WTC11 (cell line): ENCODE data around the gene GOLGB1. TPM values are rescaled to one million over a fixed set of nuclear protein-coding genes. Genes with fewer than 3 reads are reported as not detected.

Experiments used
- ATAC-seq: fragments of 200-7000 bp; cut with Tn5 transposase; 2 replicates; pipeline ENCODE4 v1.10.0; 2021; ENCODE audit warnings: mild to moderate bottlenecking, moderate library complexity
- CTCF ChIA-PET: fragments of 300-600 bp; sonication (Branson Sonifier 250); formaldehyde crosslinking; loops from one replicate; lab custom pipeline; 2021; ENCODE audit warnings: antibody characterized with exemption; lab: Charles Lee
- POLR2A ChIA-PET: fragments of 350-600 bp; sonication (Branson Sonifier 250); formaldehyde crosslinking; loops from one replicate; lab custom pipeline; 2021; ENCODE audit warnings: antibody characterized with exemption; lab: Charles Lee
- DNase-seq: peaks from one replicate; pipeline ENCODE4 v3.0.0; 2021; ENCODE audit warnings: low spot score
- H3K27ac Mint-ChIP-seq: 2 replicates; pipeline ENCODE4 v1.8.0; 2021; ENCODE audit warnings: mixed read lengths
- H3K27me3 Mint-ChIP-seq: 2 replicates; pipeline ENCODE4 v1.8.0; 2021; ENCODE audit warnings: low read depth, mild to moderate bottlenecking, moderate library complexity, mixed read lengths
- H3K36me3 Mint-ChIP-seq: 2 replicates; pipeline ENCODE4 v1.8.0; 2021; ENCODE audit warnings: mixed read lengths
- H3K4me1 Mint-ChIP-seq: 2 replicates; pipeline ENCODE4 v1.8.0; 2022; ENCODE audit warnings: mixed read lengths
- H3K4me3 Mint-ChIP-seq: 2 replicates; pipeline ENCODE4 v1.8.0; 2021; ENCODE audit warnings: mild to moderate bottlenecking, moderate library complexity, mixed read lengths
- H3K9me3 Mint-ChIP-seq: 2 replicates; pipeline ENCODE4 v1.8.0; 2021; ENCODE audit warnings: mixed read lengths
- ARID4B ChIP-seq: sonication (generic); formaldehyde crosslinking; IDR thresholded peaks from 2 replicates; pipeline ENCODE4 v1.8.0; 2023; ENCODE audit warnings: missing genetic modification reagents, mild to moderate bottlenecking, borderline replicate concordance
- CREB1 ChIP-seq: sonication (generic); formaldehyde crosslinking; IDR thresholded peaks from 2 replicates; pipeline ENCODE4 v1.8.0; 2023; ENCODE audit warnings: mild to moderate bottlenecking, missing genetic modification reagents
- ETV6 ChIP-seq: sonication (generic); formaldehyde crosslinking; IDR thresholded peaks from 2 replicates; pipeline ENCODE4 v1.8.1; 2022; ENCODE audit warnings: mild to moderate bottlenecking, missing genetic modification reagents
- FOXK1 ChIP-seq: sonication (generic); formaldehyde crosslinking; IDR thresholded peaks from 2 replicates; pipeline ENCODE4 v1.8.0; 2022; ENCODE audit warnings: mild to moderate bottlenecking, moderate library complexity, missing genetic modification reagents
- GABPB1 ChIP-seq: sonication (generic); formaldehyde crosslinking; IDR thresholded peaks from 2 replicates; pipeline ENCODE4 v1.8.1; 2023; ENCODE audit warnings: mild to moderate bottlenecking, missing genetic modification reagents
- GRHL2 ChIP-seq: fragments of 250-450 bp; sonication (Bioruptor Pico); IDR thresholded peaks from 2 replicates; pipeline ENCODE4 v1.8.0; 2022; ENCODE audit warnings: mild to moderate bottlenecking, moderate library complexity; ENCODE audit not compliant: insufficient replicate concordance, severe bottlenecking
- IRF2 ChIP-seq: sonication (generic); formaldehyde crosslinking; IDR thresholded peaks from 2 replicates; pipeline ENCODE4 v1.8.0; 2022; ENCODE audit warnings: low read depth, missing genetic modification reagents, borderline replicate concordance
- KAT7 ChIP-seq: sonication (generic); formaldehyde crosslinking; IDR thresholded peaks from 2 replicates; pipeline ENCODE4 v1.8.1; 2023; ENCODE audit warnings: missing genetic modification reagents, mild to moderate bottlenecking, borderline replicate concordance
- NFYB ChIP-seq: sonication (generic); formaldehyde crosslinking; conservative IDR thresholded peaks from 2 replicates; pipeline ENCODE4 v1.8.0; 2022; ENCODE audit warnings: low read depth, missing genetic modification reagents
- NR1H2 ChIP-seq: sonication (generic); formaldehyde crosslinking; IDR thresholded peaks from 2 replicates; pipeline ENCODE4 v1.9.0; 2021; ENCODE audit warnings: mild to moderate bottlenecking, moderate library complexity, missing genetic modification reagents
- TCF7 ChIP-seq: sonication (generic); formaldehyde crosslinking; IDR thresholded peaks from 2 replicates; pipeline ENCODE4 v1.8.0; 2022; ENCODE audit warnings: mild to moderate bottlenecking, low read depth, missing genetic modification reagents, moderate library complexity
- TP53 ChIP-seq: sonication (generic); formaldehyde crosslinking; IDR thresholded peaks from 2 replicates; pipeline ENCODE4 v1.8.1; 2023; ENCODE audit warnings: mild to moderate bottlenecking, missing genetic modification reagents
- ZNF121 ChIP-seq: sonication (generic); formaldehyde crosslinking; IDR thresholded peaks from 2 replicates; pipeline ENCODE4 v1.8.0; 2023; ENCODE audit warnings: missing genetic modification reagents
- ZSCAN18 ChIP-seq: fragments of 250-450 bp; sonication (Bioruptor Pico); IDR thresholded peaks from 2 replicates; pipeline ENCODE4 v2.1.2; 2022; ENCODE audit warnings: mild to moderate bottlenecking, moderate library complexity
- total RNA-seq: library from RNA; stranded (reverse); gene quantifications from 3 replicates; pipeline ENCODE4 v1.2.3, GENCODE V29; 2021
- TF ChIP-seq, protein P1 (sequence below): fragments of 200-600 bp; IDR thresholded peaks from 2 replicates; pipeline ENCODE4 v1.8.0; 2022; ENCODE audit warnings: antibody characterized with exemption
- TF ChIP-seq, protein P2 (sequence below): fragments of 250-450 bp; sonication (Bioruptor Pico); IDR thresholded peaks from 2 replicates; pipeline ENCODE4 v1.8.0; 2021; ENCODE audit warnings: mild to moderate bottlenecking

The GOLGB1 gene
- total RNA-seq, 1 experiment from 2014 or later = 33.8 TPM

DNA sequence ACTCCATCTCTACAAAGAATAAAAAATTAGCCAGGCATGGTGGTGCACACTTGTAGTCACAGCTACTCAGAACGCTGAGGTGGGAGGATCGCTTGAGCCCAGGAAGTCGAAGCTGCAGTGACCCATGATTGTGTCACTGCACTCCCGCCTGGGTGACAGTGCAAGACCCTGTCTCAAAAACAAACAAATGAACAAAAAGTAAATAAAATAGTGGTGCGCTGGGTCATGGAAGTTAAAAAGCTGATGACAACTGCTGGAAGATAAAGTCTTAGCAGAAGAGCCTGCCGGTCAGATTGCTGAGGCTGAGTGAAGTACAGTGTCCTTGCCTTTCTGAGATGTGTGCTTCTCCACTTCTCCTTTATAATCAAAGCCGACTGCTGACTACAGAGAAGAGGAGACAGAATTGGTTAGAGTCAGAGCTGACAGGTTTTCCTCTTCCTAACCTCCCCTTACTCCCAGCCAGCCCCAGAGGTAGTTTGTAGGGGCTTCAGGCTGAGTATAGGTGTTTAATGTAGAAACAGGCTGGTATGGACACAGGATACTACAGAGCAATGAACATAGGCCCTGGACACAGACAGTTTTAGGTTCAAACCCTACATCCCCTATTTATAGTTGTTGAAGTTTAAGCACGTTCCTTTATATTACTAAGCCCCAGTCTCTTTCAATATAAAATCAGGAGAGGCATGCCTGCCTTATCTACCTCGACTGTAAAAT, 106.8 kb downstream of the GOLGB1 start:
- TF ChIP-seq IRF2 (CRISPR knock-in tag) = no peak
- TF ChIP-seq ARID4B (CRISPR knock-in tag) = no peak
- TF ChIP-seq CREB1 (CRISPR knock-in tag) = no peak
- TF ChIP-seq, protein P1, sequence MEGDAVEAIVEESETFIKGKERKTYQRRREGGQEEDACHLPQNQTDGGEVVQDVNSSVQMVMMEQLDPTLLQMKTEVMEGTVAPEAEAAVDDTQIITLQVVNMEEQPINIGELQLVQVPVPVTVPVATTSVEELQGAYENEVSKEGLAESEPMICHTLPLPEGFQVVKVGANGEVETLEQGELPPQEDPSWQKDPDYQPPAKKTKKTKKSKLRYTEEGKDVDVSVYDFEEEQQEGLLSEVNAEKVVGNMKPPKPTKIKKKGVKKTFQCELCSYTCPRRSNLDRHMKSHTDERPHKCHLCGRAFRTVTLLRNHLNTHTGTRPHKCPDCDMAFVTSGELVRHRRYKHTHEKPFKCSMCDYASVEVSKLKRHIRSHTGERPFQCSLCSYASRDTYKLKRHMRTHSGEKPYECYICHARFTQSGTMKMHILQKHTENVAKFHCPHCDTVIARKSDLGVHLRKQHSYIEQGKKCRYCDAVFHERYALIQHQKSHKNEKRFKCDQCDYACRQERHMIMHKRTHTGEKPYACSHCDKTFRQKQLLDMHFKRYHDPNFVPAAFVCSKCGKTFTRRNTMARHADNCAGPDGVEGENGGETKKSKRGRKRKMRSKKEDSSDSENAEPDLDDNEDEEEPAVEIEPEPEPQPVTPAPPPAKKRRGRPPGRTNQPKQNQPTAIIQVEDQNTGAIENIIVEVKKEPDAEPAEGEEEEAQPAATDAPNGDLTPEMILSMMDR = no peak
- TF ChIP-seq GABPB1 = 0 out of 2 replicates have a peak, but pooled peaks have one; percentile 13
- no peak for TF ChIP-seq TCF7 (CRISPR knock-in tag)
- TF ChIP-seq ETV6 (CRISPR knock-in tag) = no peak
- no peak for TF ChIP-seq TP53 (CRISPR knock-in tag)
- TF ChIP-seq, all 79 proteins: peak for 1
- DNase-seq (no peak), ATAC-seq (peak; percentile 32; the same call in 1 of the 2 replicates)
- no peaks in the 10 kb centered on the region for H3K9me3 Mint-ChIP-seq
- H3K4me3 Mint-ChIP-seq = no peak overlapping the region
- CTCF ChIA-PET = no interaction called here
- H3K36me3 Mint-ChIP-seq = no peaks in the 10 kb centered on the region
- no peaks in the 10 kb centered on the region for H3K27me3 Mint-ChIP-seq
- peaks cover 29% of the 10 kb centered on the region for H3K4me1 Mint-ChIP-seq
- POLR2A ChIA-PET = interaction anchor here (0.7 kb wide), 1 partner anchor 188 kb away, joined by 5 read pairs; no protein-coding TSS in a partner anchor
- H3K27ac Mint-ChIP-seq = peak overlapping the region; percentile 37

GRCh38 chr3:121641127-121641526, 108.4 kb downstream of the GOLGB1 start:
- TF ChIP-seq FOXK1 (CRISPR knock-in tag) (no peak), GRHL2 (CRISPR knock-in tag) (no peak)
- TF ChIP-seq, all 79 proteins: peak for 0
- Mint-ChIP-seq H3K4me1 (peaks cover 34% of the 10 kb centered on the region), H3K4me3 (no peak overlapping the region), H3K27me3 (no peaks in the 10 kb centered on the region; the same call in 1 of the 2 replicates), H3K27ac (no peak overlapping the region), H3K9me3 (no peaks in the 10 kb centered on the region), H3K36me3 (no peaks in the 10 kb centered on the region)
- ATAC-seq (no peak), DNase-seq (no peak)
- ChIA-PET POLR2A (no interaction called here), CTCF (interaction anchor here (0.7 kb wide), 1 partner anchor 77 kb away, joined by 3 read pairs; no protein-coding TSS in a partner anchor)

GRCh38 chr3:121637922-121638321, 111.6 kb downstream of the GOLGB1 start:
- Mint-ChIP-seq H3K27ac (no peak overlapping the region; the same call in none of the 2 replicates), H3K4me1 (peaks cover 26% of the 10 kb centered on the region), H3K27me3 (peaks cover 4% of the 10 kb centered on the region; the same call in 1 of the 2 replicates), H3K4me3 (no peak overlapping the region), H3K9me3 (peaks cover 4% of the 10 kb centered on the region; the same call in 1 of the 2 replicates), H3K36me3 (no peaks in the 10 kb centered on the region)
- ATAC-seq (no peak), DNase-seq (no peak)
- ChIA-PET CTCF (no interaction called here), POLR2A (no interaction called here)
- TF ChIP-seq TCF7 (CRISPR knock-in tag) (no peak), ARID4B (CRISPR knock-in tag) (no peak), KAT7 (CRISPR knock-in tag) (no peak), ZSCAN18 (no peak), NR1H2 (CRISPR knock-in tag) (no peak), NFYB (no peak), ZNF121 (peak; percentile 78)
- TF ChIP-seq, protein P2, sequence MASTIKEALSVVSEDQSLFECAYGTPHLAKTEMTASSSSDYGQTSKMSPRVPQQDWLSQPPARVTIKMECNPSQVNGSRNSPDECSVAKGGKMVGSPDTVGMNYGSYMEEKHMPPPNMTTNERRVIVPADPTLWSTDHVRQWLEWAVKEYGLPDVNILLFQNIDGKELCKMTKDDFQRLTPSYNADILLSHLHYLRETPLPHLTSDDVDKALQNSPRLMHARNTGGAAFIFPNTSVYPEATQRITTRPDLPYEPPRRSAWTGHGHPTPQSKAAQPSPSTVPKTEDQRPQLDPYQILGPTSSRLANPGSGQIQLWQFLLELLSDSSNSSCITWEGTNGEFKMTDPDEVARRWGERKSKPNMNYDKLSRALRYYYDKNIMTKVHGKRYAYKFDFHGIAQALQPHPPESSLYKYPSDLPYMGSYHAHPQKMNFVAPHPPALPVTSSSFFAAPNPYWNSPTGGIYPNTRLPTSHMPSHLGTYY = no peak
